NOMO-1 treated with dmso at 0.1 percent for 144 hours (cell line): ENCODE data around the gene NARS2.
A peak's percentile ranks its signal among the peaks of the same experiment; 100 is the strongest.
"Not testable (repeated sequence)": the region's sequence is repeated elsewhere in the genome, so short reads cannot be mapped to it uniquely, and the experiment has no call there.

Experiments used
- DNase-seq: peaks from one replicate; lab custom pipeline; 2025; ENCODE audit not compliant: unreplicated experiment; lab: John Stamatoyannopoulos, UW

Gene NARS2

GRCh38 chr11:78577495-78577894 lies 2.8 kb upstream of the NARS2 start:
- no peak for DNase-seq

GRCh38 chr11:78576549-78577097 lies 2.0 kb upstream of the NARS2 start:
- no peak for DNase-seq

GRCh38 chr11:78575478-78575877 lies 814 bp upstream of the NARS2 start:
- no peak for DNase-seq

GRCh38 chr11:78573681-78574080 lies 983 bp downstream of the NARS2 start:
- no peak for DNase-seq

GRCh38 chr11:78573271-78573670 lies 1.4 kb downstream of the NARS2 start:
- no peak for DNase-seq

GRCh38 chr11:78572394-78572793 lies 2.3 kb downstream of the NARS2 start:
- no peak for DNase-seq

- no peak for DNase-seq
Observed at GRCh38 chr11:78570031-78570430, 4.6 kb downstream of the NARS2 start.

- DNase-seq = no peak
Observed at GRCh38 chr11:78567209-78567608, 7.5 kb downstream of the NARS2 start.

- DNase-seq = peak; percentile 17
Observed at GRCh38 chr11:78564490-78565467, 9.9 kb downstream of the NARS2 start.

- DNase-seq = not testable (repeated sequence)
Observed at GRCh38 chr11:78564037-78564436, 10.6 kb downstream of the NARS2 start.

GRCh38 chr11:78563090-78563489 lies 11.6 kb downstream of the NARS2 start:
- not testable (repeated sequence) for DNase-seq

- no peak for DNase-seq
Observed at GRCh38 chr11:78562398-78562797, 12.3 kb downstream of the NARS2 start.

GRCh38 chr11:78560826-78561484 lies 13.7 kb downstream of the NARS2 start:
- DNase-seq = peak; percentile 66

- DNase-seq = no peak
Observed at GRCh38 chr11:78560153-78560552, 14.5 kb downstream of the NARS2 start.

GRCh38 chr11:78557236-78557635 lies 17.4 kb downstream of the NARS2 start:
- no peak for DNase-seq

GRCh38 chr11:78555592-78555991 lies 19.1 kb downstream of the NARS2 start:
- DNase-seq = no peak

- no peak for DNase-seq
Observed at GRCh38 chr11:78552881-78553280, 21.8 kb downstream of the NARS2 start.

GRCh38 chr11:78552139-78552538 lies 22.5 kb downstream of the NARS2 start:
- not testable (repeated sequence) for DNase-seq

- DNase-seq = no peak
Observed at GRCh38 chr11:78551066-78551465, 23.6 kb downstream of the NARS2 start.

GRCh38 chr11:78549624-78550409 lies 24.8 kb downstream of the NARS2 start:
- no peak for DNase-seq
